ENCODE measurements around the gene NUAK2.
A peak's percentile ranks its signal among the peaks of the same experiment; 100 is the strongest.

The NUAK2 gene

DNA sequence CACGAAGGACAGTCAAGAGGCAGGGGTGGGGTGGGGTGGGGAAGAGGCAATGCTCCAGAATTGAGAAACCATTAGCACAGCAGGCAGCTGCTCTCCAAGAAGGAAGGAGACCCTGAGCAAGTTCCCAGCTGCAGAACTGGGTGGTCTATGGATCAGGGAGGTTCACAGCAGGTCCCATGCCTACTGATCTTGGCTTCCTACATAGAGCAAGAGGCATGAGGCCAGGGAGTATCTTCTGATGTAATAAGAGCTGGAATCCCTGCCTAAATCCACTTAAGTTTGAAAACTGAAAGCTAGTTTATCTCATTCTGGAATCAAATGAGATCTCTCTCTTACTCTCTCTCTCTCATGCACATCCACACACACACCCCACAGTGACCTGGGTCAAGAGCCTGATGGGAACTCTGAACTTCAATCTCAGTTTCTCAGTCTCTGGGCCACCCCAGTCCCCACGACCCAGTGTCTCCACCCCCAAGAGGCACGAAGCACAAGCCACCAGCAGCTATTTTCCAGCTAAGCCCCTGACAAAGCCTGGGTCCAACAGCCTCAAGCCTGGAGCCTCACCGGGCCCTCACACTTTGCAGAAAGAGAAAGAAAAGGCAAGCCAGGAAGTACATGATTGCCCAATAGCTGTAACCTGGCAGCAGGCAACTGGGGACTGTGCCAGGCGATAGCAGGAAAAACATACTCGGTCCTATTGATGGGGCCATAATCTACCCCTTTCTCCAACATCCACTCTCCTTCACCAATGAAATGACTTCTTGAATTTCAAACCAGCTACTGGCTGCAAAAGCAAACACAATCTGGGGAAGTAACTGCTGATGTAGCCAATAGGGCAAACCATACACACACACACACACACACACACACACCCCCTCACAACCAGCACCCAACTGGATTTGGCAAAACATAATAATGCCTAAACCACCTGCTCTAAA is 2.2 kb downstream of the NUAK2 start:
- peak; percentile 50 for DNase-seq (ENCODE audit: low spot score)

GRCh38 chr1:205318231-205318991 is 3.1 kb downstream of the NUAK2 start:
- no peak for DNase-seq (ENCODE audit: low spot score)

- DNase-seq (ENCODE audit: low spot score) = no peak
These were observed 4.1 kb downstream of the NUAK2 start for GRCh38 chr1:205317311-205317917.

GRCh38 chr1:205316161-205316566 is 5.4 kb downstream of the NUAK2 start:
- no peak for DNase-seq (ENCODE audit: low spot score)

DNA sequence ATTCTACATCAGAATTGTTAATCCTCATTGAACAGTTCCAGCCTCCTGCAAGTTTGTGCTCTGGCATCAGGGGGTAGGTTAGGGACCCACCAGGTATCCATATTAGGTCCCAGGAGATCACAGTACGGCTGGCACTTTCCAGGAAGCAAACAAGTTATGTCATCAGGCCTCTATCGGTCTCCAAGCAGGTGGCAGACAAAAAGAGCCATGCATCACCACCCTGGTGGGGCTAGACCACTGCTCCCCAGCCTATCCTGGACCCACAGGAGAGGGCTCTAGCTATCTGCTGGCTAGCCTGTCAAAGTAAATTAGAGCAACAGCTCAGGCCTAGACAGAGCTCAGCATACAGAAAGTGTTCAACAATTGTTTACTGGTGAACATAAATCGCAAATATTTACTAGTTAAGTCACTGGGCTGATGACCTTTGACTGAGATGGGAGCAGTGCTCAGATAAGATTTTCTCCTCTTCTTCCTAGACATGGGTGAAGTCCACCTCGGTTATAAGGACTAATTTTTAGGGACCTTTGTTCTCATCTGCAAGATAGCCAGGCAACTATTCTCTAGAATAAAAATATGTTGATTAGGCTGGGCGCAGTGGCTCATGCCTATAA is 6.4 kb downstream of the NUAK2 start:
- DNase-seq (ENCODE audit: low spot score) = no peak

DNA sequence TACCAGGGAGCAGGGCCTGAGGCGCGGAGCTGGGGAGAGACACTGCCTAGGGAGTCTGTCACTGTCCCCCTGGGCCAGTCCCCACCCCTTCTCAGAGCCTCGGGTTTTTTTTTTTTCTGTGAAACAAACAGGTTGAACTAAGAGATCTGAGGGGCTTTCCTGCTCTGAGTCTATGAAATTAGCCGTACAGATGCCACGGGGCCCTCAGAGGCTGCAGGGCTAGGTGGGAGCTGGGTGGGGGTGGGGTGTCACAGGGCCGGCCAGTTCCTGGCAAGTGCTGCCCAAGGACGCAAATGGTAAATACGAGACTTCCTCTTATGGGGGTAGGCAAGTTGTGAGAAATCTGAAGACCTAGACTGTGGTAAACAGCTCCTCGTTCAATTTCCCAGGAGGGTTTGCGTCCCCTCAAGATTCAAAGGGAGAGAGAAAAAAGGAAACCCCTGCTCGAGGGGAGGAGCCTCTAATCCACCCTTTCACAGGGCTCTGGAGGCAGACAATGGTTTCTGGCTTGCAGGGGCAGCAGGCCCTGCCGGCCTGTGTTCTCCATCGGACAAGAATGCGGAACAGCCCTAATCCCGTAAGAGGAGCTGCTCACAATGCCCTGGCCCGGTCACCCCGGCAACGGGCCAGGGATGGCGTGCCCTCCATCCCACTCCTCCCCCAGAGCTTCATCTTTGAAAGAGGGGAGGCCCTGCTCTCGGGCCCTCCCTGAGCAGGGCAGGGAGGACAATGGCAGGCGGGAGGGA is 7.8 kb downstream of the NUAK2 start:
- DNase-seq (ENCODE audit: low spot score) = peak; percentile 72

DNA sequence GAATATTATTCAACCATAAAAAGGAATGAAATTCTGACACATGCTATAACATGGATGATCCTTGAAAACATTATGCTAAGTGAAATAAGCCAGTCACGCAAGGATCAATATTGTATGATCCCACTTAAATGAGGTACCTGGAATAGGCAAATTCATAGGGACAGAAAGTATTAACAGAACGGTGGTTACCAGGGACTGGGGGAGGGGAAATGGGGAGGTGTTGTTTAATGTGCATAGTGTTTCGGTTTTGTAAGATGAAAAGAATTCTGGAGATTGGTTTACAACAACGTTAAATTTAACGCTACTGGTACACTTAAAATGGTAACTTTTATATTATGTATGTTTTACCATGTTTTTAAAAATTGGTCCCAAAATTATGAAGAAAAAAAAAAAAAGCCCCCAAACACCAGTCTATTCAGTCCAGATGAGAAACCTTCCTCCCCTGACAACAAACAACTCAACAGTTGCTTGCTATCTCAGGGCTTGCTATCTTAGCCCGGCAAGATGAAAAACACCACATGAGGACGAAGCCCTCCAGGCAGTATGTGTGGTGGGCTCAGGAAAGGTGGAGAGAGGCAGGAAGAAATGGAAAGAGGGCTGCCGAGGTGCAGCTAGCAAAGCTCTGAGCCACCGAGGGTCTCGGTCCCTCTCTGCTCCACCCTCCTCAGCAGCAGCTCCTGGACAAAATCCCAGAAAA is 8.5 kb downstream of the NUAK2 start:
- DNase-seq (ENCODE audit: low spot score) = no peak

- no peak for DNase-seq (ENCODE audit: low spot score)
These were observed 10.4 kb downstream of the NUAK2 start for GRCh38 chr1:205310976-205311704.

- DNase-seq (ENCODE audit: low spot score) = no peak
These were observed 11.8 kb downstream of the NUAK2 start for GRCh38 chr1:205309741-205310140.

- no peak for DNase-seq (ENCODE audit: low spot score)
These were observed 14.5 kb downstream of the NUAK2 start for GRCh38 chr1:205306929-205307566.

GRCh38 chr1:205304695-205305070 is 16.9 kb downstream of the NUAK2 start:
- DNase-seq (ENCODE audit: low spot score) = no peak

- DNase-seq (ENCODE audit: low spot score) = no peak
These were observed 17.4 kb downstream of the NUAK2 start for GRCh38 chr1:205304046-205304694.

- DNase-seq (ENCODE audit: low spot score) = no peak
These were observed 18.2 kb downstream of the NUAK2 start for GRCh38 chr1:205303247-205303888.

DNA sequence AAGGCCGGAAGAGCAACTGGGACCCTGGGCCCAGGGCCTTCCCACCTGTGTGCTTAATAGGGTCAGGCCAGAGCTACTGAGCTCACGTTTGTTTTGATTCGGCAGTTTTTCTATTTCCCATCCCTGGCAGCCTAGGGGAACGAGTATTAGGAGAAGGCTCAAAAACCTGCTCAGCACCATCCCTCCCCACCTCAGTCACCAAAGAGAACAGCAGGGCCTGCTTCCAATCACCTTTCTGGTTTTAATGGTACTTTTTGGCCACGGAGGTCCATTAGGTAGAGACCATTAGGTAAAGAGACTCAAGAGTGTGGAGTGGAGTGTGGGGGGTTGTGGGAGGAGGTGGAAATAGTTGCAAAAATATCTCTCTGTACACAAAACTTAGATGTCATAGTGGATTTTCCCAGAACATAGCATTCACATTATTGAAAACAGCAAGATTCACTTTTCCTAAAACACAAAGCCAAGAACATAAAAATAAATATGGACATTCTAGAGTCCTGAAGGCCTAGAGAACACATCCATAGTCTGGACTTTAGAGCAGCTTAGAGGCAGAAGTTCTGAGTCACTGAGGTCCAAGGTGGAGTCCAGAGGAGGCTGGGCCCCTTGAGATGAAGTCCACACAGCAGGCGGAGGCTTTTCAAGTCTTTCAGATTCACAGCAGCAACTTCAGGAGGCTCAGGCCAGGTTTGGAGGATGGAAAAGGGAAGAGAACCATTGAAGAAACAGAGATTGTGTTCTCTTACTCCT is 19.5 kb downstream of the NUAK2 start:
- DNase-seq (ENCODE audit: low spot score) = no peak

GRCh38 chr1:205301205-205301821 is 20.2 kb downstream of the NUAK2 start:
- peak; percentile 95 for DNase-seq (ENCODE audit: low spot score)

DNA sequence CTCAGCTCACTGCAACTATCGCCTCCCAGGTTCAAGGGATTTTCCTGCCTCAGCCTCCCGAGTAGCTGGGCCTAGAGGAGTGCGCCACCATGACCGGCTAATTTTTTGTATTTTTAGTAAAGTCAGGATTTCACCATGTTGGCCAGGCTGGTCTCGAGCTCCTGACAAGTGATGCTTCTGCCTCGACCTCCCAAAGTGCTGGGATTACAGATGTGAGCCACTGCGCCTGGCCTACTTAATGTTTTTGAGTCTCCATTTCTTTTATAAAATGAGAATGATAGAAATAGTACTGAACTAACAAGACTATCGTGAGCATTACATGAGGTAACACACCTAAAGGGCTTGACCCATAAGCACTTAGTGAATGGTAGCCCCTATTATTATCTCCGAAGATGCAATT is 21.4 kb downstream of the NUAK2 start:
- DNase-seq (ENCODE audit: low spot score) = no peak

GRCh38 chr1:205298191-205298994 is 23.2 kb downstream of the NUAK2 start:
- DNase-seq (ENCODE audit: low spot score) = peak; percentile 91
